ENCODE measurements around the gene KLRB1. TPM values are rescaled to one million over a fixed set of nuclear protein-coding genes. Genes with fewer than 3 reads are reported as not detected.
"Not testable (repeated sequence)": the region's sequence is repeated elsewhere in the genome, so short reads cannot be mapped to it uniquely, and the experiment has no call there.

Gene KLRB1
- polyA plus RNA-seq, 1 donor (not counting 4 experiments of a cell fraction or from before 2014, with no cell fraction given) = not detected

- dilution Hi-C loops (cut with MboI; ENCODE audit: extremely low pct_ligation_motif_present, low sequenced_read_pairs) = no loop called here
- Histone ChIP-seq H3K4me1 (ENCODE audit: control insufficient read depth, extremely low read depth, insufficient read depth, low read length) (no peaks in the 10 kb centered on the region), H3K4me2 (ENCODE audit: control insufficient read depth, extremely low read depth, insufficient read depth, low read depth, low read length) (no peak overlapping the region), H3K9ac (ENCODE audit: control insufficient read depth, extremely low read depth, insufficient read depth, low read length) (no peak overlapping the region), H2AFZ (ENCODE audit: control insufficient read depth, low read length) (no peak overlapping the region), H4K20me1 (ENCODE audit: control insufficient read depth, extremely low read depth, insufficient read depth, low read length) (no peaks in the 10 kb centered on the region), H3K9me3 (ENCODE audit: control insufficient read depth, low read depth, low read length) (no peaks in the 10 kb centered on the region), H3K4me3 (ENCODE audit: control insufficient read depth in 2 of 3, extremely low read depth in 1 of 3, insufficient read depth in 2 of 3, low read depth in 1 of 3, low read length in 3 of 3) (no peak overlapping the region), H3K27me3 (ENCODE audit: control insufficient read depth, extremely low read depth, insufficient read depth, low read length) (no peaks in the 10 kb centered on the region), H3K9me1 (ENCODE audit: control insufficient read depth, extremely low read depth, insufficient read depth, low read length) (no peaks in the 10 kb centered on the region), H3K36me3 (ENCODE audit: control insufficient read depth in 2 of 2, extremely low read depth in 1 of 2, insufficient read depth in 2 of 2, low read length in 2 of 2) (no peaks in the 10 kb centered on the region), H3K27ac (ENCODE audit: control insufficient read depth, insufficient read depth, low read length) (no peak overlapping the region), H3K79me2 (ENCODE audit: control insufficient read depth, insufficient read depth, low read length) (no peaks in the 10 kb centered on the region)
- DNase-seq (ENCODE audit: low read depth, low spot score) = no peak
- no peak for FAIRE-seq
- TF ChIP-seq CTCF (optimal IDR thresholded peaks at IDR 0.05 in 1 of 3, IDR thresholded peaks at IDR 0.05 in 1 of 3, conservative IDR thresholded peaks at IDR 0.05 in 1 of 3; ENCODE audit: extremely low read depth in 1 of 3, insufficient read depth in 2 of 3, low read length in 3 of 3) (no peak), EZH2 (IDR thresholded peaks at IDR 0.05; ENCODE audit: low read length) (no peak)
These were observed 9.4 kb upstream of the KLRB1 start for GRCh38 chr12:9617124-9617523.

DNA sequence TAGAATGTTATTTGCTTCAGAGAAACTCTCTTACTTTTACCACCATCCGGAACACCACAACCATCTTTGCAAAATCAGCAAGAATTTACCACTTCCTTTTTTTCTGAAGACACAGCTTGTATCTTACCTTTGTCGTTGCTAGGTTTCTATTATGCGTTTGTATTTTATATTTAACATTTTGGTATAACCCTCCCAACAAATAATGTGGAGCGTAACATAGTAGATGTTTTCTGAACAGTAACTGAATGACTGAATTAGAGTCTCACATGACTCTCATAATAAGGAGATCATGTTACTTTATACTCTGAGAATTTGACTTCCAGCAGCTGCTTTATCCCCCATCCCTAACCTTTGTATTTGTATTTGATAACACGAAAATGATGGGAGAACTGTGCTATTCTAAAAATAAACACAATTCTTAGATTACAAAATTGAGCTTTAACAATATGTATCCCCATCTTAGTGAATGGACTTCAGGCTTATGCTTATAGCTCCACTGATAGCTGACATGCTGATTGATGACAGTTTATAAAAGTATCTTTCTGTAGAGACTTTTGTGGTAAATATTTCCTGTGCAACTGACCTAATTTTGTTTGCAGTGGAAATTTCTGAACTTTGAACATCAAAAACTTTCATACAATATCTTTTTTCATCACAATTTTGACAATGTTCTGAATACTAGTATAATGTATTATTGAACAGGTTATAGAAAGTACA lies 7.9 kb upstream of the KLRB1 start:
- Histone ChIP-seq H3K27me3 (ENCODE audit: control insufficient read depth, extremely low read depth, insufficient read depth, low read length) (no peaks in the 10 kb centered on the region), H3K9me3 (ENCODE audit: control insufficient read depth, low read depth, low read length) (no peaks in the 10 kb centered on the region), H3K9me1 (ENCODE audit: control insufficient read depth, extremely low read depth, insufficient read depth, low read length) (no peaks in the 10 kb centered on the region), H2AFZ (ENCODE audit: control insufficient read depth, low read length) (no peak overlapping the region), H3K27ac (ENCODE audit: control insufficient read depth, insufficient read depth, low read length) (no peak overlapping the region), H3K79me2 (ENCODE audit: control insufficient read depth, insufficient read depth, low read length) (no peaks in the 10 kb centered on the region), H3K36me3 (ENCODE audit: control insufficient read depth in 2 of 2, extremely low read depth in 1 of 2, insufficient read depth in 2 of 2, low read length in 2 of 2) (no peaks in the 10 kb centered on the region), H3K4me1 (ENCODE audit: control insufficient read depth, extremely low read depth, insufficient read depth, low read length) (no peaks in the 10 kb centered on the region), H3K9ac (ENCODE audit: control insufficient read depth, extremely low read depth, insufficient read depth, low read length) (no peak overlapping the region), H3K4me2 (ENCODE audit: control insufficient read depth, extremely low read depth, insufficient read depth, low read depth, low read length) (no peak overlapping the region), H4K20me1 (ENCODE audit: control insufficient read depth, extremely low read depth, insufficient read depth, low read length) (no peaks in the 10 kb centered on the region), H3K4me3 (ENCODE audit: control insufficient read depth in 2 of 3, extremely low read depth in 1 of 3, insufficient read depth in 2 of 3, low read depth in 1 of 3, low read length in 3 of 3) (no peak overlapping the region)
- no peak for DNase-seq (ENCODE audit: low read depth, low spot score)
- dilution Hi-C loops (cut with MboI; ENCODE audit: extremely low pct_ligation_motif_present, low sequenced_read_pairs) = no loop called here
- FAIRE-seq = no peak
- TF ChIP-seq EZH2 (IDR thresholded peaks at IDR 0.05; ENCODE audit: low read length) (no peak), CTCF (optimal IDR thresholded peaks at IDR 0.05 in 1 of 3, IDR thresholded peaks at IDR 0.05 in 1 of 3, conservative IDR thresholded peaks at IDR 0.05 in 1 of 3; ENCODE audit: extremely low read depth in 1 of 3, insufficient read depth in 2 of 3, low read length in 3 of 3) (no peak)

GRCh38 chr12:9610606-9611005 lies 2.9 kb upstream of the KLRB1 start:
- H3K27ac ChIP-seq (ENCODE audit: control insufficient read depth, insufficient read depth, low read length); H3K27me3 ChIP-seq (ENCODE audit: control insufficient read depth, extremely low read depth, insufficient read depth, low read length); H3K9me1 ChIP-seq (ENCODE audit: control insufficient read depth, extremely low read depth, insufficient read depth, low read length); dilution Hi-C loops (cut with MboI; ENCODE audit: extremely low pct_ligation_motif_present, low sequenced_read_pairs); H3K79me2 ChIP-seq (ENCODE audit: control insufficient read depth, insufficient read depth, low read length); H3K36me3 ChIP-seq (ENCODE audit: control insufficient read depth in 2 of 2, extremely low read depth in 1 of 2, insufficient read depth in 2 of 2, low read length in 2 of 2); H3K4me2 ChIP-seq (ENCODE audit: control insufficient read depth, extremely low read depth, insufficient read depth, low read depth, low read length); H3K4me1 ChIP-seq (ENCODE audit: control insufficient read depth, extremely low read depth, insufficient read depth, low read length); H3K4me3 ChIP-seq (ENCODE audit: control insufficient read depth in 2 of 3, extremely low read depth in 1 of 3, insufficient read depth in 2 of 3, low read depth in 1 of 3, low read length in 3 of 3); H4K20me1 ChIP-seq (ENCODE audit: control insufficient read depth, extremely low read depth, insufficient read depth, low read length); FAIRE-seq; H3K9me3 ChIP-seq (ENCODE audit: control insufficient read depth, low read depth, low read length); H2AFZ ChIP-seq (ENCODE audit: control insufficient read depth, low read length); DNase-seq (ENCODE audit: low read depth, low spot score); H3K9ac ChIP-seq (ENCODE audit: control insufficient read depth, extremely low read depth, insufficient read depth, low read length): not testable (repeated sequence)
